ENCODE measurements around the gene FHIT.

The FHIT gene

DNA sequence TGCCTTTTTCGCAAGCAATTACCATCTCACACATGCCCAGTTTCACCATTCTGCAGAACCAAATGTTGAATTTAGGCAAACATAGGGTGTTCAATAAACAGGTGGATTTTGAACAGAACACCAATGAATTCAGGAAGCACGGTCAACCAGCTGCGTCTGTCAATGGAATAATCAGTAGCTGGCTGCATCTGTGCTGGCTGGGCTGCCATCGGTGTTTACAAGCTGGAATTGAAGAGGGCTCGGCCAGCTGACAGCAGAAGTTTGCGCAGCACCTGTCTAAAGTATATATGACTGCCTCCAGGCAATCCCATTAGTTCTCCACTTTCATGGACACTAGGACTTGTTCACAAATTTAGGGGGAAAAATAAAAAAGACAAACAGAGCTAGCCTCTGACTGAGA, 1205.0 kb downstream of the FHIT start:
- H3K27me3 ChIP-seq (replicated peaks), result no peaks in the 10 kb centered on the region
- DNase-seq, result no peak
- in situ Hi-C loops (cut with HindIII; ENCODE audit: low pct_ligation_motif_present, low sequenced_read_pairs), result no loop called here
- H3K27ac ChIP-seq, result no peak overlapping the region
- H3K4me3 ChIP-seq (ENCODE audit: low read depth, low read length), result no peak overlapping the region
- H3K36me3 ChIP-seq (replicated peaks), result no peaks in the 10 kb centered on the region
- TF ChIP-seq, protein P1, sequence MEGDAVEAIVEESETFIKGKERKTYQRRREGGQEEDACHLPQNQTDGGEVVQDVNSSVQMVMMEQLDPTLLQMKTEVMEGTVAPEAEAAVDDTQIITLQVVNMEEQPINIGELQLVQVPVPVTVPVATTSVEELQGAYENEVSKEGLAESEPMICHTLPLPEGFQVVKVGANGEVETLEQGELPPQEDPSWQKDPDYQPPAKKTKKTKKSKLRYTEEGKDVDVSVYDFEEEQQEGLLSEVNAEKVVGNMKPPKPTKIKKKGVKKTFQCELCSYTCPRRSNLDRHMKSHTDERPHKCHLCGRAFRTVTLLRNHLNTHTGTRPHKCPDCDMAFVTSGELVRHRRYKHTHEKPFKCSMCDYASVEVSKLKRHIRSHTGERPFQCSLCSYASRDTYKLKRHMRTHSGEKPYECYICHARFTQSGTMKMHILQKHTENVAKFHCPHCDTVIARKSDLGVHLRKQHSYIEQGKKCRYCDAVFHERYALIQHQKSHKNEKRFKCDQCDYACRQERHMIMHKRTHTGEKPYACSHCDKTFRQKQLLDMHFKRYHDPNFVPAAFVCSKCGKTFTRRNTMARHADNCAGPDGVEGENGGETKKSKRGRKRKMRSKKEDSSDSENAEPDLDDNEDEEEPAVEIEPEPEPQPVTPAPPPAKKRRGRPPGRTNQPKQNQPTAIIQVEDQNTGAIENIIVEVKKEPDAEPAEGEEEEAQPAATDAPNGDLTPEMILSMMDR (IDR thresholded peaks at IDR 0.05; ENCODE audit: low read depth, low read length, missing control alignments), result no peak

DNA sequence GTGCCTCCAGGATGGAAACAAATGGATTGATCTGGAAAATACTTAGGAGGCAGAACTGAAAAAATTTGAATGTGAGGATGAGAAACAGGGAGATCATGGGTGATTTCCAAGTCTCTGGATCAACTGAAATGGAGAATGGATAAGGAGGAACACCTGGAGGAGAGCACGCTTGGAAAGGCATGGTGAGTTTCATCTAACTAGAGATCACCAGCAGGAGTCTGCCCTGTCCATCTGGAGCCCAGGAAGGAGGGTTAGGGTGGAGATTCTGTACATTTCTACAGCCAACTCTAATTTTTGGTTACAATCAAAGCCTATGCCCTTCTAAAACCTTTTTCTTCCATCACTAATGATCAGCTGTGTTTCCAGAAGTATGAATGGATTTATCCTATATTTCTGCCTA, 1205.6 kb downstream of the FHIT start:
- Histone ChIP-seq H3K27me3 (replicated peaks) (no peaks in the 10 kb centered on the region), H3K4me3 (ENCODE audit: low read depth, low read length) (no peak overlapping the region), H3K36me3 (replicated peaks) (no peaks in the 10 kb centered on the region), H3K27ac (no peak overlapping the region)
- no peak for DNase-seq
- TF ChIP-seq, protein P1 (IDR thresholded peaks at IDR 0.05; ENCODE audit: low read depth, low read length, missing control alignments), result no peak
- in situ Hi-C loops (cut with HindIII; ENCODE audit: low pct_ligation_motif_present, low sequenced_read_pairs), result no loop called here

DNA sequence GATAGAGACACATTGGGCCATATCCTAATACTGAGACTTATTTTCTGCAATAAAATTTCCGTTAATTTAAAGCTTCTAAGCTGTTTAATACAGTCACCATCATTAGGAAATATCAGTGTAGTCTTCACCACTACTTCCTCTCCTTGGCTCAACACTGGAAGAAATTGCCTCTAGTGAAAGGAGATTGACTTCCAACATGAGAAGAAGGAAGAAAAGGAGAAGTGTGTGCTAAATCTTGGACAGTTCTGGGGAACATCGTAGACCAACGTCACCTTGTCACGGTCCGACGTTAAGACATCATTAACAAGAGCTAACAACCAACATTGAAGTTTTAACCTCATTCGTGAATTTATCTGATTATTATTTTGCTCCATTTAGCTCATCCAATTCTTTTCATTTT, 1214.4 kb downstream of the FHIT start:
- Histone ChIP-seq H3K27me3 (replicated peaks) (no peaks in the 10 kb centered on the region), H3K27ac (no peak overlapping the region), H3K36me3 (replicated peaks) (no peaks in the 10 kb centered on the region), H3K4me3 (ENCODE audit: low read depth, low read length) (no peak overlapping the region)
- TF ChIP-seq, protein P1 (IDR thresholded peaks at IDR 0.05; ENCODE audit: low read depth, low read length, missing control alignments), result no peak
- no peak for DNase-seq
- in situ Hi-C loops (cut with HindIII; ENCODE audit: low pct_ligation_motif_present, low sequenced_read_pairs), result no loop called here

DNA sequence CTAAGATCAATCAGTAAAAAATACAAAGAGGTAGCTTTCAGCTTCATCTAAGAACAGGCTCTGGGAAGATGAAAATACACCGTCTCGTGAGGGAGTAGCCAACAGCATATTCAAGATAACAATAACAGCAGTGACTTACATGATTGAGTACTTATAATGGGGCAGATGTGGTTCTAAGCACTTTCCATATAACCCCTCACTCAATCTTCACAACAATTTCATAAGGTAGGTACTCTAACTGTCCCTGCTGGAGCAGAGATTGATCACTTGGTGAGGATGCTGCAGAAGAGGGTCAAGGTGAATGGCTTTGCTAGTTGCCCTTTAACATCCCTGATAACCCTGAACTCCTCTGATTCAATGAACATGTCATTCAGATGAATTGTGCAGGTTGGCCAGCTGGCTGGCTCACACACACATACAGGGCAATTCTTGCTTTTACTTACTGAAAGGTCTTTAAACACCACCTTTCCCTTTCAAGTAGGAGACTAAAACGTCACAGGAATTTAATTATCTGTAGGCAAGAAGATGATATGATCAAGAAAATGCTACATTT, 1217.3 kb downstream of the FHIT start:
- Histone ChIP-seq H3K36me3 (replicated peaks) (no peaks in the 10 kb centered on the region), H3K27ac (no peak overlapping the region), H3K27me3 (replicated peaks) (no peaks in the 10 kb centered on the region), H3K4me3 (ENCODE audit: low read depth, low read length) (no peak overlapping the region)
- no peak for DNase-seq
- in situ Hi-C loops (cut with HindIII; ENCODE audit: low pct_ligation_motif_present, low sequenced_read_pairs), result no loop called here
- TF ChIP-seq, protein P1 (IDR thresholded peaks at IDR 0.05; ENCODE audit: low read depth, low read length, missing control alignments), result no peak

DNA sequence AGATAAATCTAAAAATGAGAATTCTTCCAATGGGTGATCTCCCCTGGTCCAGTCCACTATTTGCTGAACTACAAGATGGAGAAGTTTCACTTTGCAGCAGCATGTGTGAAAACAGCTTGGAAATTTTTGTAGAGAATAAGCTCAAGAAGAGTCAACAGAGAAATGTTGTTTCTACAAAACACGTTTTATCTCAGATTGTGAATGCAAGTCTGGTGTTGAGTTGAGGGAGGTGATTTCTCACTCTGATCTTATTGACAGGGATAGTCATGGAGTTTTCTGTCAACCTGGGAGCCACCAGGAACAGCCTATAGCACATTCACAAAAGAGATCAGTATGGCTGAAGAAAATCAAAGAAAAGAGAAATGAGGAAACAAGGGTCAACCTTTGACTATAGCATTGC, 1220.3 kb downstream of the FHIT start:
- H3K36me3 ChIP-seq (replicated peaks), result no peaks in the 10 kb centered on the region
- DNase-seq, result no peak
- H3K27ac ChIP-seq, result no peak overlapping the region
- no peaks in the 10 kb centered on the region for H3K27me3 ChIP-seq (replicated peaks)
- in situ Hi-C loops (cut with HindIII; ENCODE audit: low pct_ligation_motif_present, low sequenced_read_pairs), result no loop called here
- TF ChIP-seq, protein P1 (IDR thresholded peaks at IDR 0.05; ENCODE audit: low read depth, low read length, missing control alignments), result no peak
- H3K4me3 ChIP-seq (ENCODE audit: low read depth, low read length), result no peak overlapping the region

DNA sequence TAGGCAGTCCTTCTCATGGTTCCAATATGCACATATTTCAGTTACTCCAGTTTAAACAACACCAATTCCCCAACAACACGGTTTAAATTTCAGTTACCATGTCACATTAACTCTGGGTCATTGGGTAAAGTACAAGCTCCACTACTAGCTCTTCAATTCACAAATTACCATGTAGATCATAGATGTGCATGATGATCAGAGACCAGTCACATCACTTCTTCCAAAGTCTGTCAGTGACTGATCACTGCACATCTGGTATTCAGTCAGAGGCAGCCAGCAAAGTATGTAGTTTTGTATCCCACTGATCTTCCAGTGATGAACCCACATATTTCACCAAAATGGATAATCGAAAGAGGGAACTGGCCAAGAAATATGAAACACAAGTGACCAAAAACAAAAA, 1223.0 kb downstream of the FHIT start:
- no peak overlapping the region for H3K4me3 ChIP-seq (ENCODE audit: low read depth, low read length)
- no peaks in the 10 kb centered on the region for H3K36me3 ChIP-seq (replicated peaks)
- no peak overlapping the region for H3K27ac ChIP-seq
- in situ Hi-C loops (cut with HindIII; ENCODE audit: low pct_ligation_motif_present, low sequenced_read_pairs), result no loop called here
- DNase-seq, result no peak
- H3K27me3 ChIP-seq (replicated peaks), result no peaks in the 10 kb centered on the region
- TF ChIP-seq, protein P1 (IDR thresholded peaks at IDR 0.05; ENCODE audit: low read depth, low read length, missing control alignments), result no peak
